GDM1 (cell line): ENCODE data around the gene TLCD2.
"Not testable (repeated sequence)": the region's sequence is repeated elsewhere in the genome, so short reads cannot be mapped to it uniquely, and the experiment has no call there.

Source experiments
- DNase-seq: peaks from one replicate; lab custom pipeline; 2025; lab: John Stamatoyannopoulos, UW

TLCD2 gene

DNA sequence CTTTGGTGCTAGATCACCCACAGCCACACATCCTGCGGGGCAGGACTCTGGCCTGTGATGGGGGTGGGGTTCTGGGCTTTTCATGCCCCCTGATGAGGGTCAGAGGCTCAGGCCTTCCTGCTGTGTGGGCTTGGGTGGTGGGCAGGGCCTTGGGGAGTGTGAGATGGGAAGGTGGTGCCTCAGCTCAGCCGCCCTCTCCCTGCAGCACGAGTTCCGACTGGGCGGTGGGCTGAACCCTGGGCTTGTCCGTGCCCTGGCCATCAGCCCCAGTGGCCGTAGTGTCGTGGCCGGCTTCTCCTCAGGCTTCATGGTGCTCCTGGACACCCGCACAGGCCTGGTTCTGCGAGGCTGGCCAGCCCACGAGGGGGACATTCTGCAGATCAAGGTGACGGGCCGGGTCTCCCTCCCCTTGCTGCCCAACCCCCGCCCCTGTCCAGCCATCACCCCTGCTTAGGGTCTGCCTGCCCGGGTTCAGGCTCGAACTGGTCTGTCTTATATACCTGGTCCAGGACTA is 25.7 kb upstream of the TLCD2 start:
- DNase-seq, result no peak

DNA sequence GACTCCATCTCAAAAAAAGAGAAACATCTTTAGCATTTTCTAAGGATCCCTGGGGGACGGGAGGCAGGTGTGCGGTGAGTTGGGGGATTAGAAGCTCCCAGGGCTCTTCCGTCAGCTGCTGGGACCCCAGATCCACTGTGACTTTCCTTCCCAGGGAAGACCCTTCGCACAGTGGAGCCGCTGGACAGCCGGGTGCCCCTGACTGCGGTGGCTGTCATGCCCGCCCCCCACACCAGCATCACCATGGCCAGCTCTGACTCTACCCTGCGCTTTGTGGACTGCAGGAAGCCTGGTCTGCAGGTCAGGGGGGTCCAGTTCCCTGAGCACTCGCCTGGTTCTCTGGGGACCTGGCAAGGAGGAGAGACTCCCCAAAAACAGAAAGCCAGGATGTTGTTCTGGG is 25.2 kb upstream of the TLCD2 start:
- DNase-seq, result no peak

DNA sequence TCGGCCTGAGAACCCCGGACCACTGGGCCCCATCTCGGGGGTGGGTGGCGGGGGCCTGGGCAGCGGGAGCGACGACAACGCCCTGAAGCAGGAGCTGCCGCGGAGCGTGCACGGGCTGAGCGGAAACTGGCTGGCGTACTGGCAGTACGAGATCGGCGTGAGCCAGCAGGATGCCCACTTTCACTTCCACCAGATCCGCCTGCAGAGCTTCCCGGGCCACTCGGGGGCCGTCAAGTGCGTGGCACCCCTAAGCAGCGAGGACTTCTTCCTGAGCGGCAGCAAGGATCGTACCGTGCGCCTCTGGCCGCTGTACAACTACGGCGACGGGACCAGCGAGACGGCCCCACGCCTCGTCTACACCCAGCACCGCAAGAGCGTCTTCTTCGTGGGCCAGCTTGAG is 23.6 kb upstream of the TLCD2 start:
- DNase-seq, result no peak

DNA sequence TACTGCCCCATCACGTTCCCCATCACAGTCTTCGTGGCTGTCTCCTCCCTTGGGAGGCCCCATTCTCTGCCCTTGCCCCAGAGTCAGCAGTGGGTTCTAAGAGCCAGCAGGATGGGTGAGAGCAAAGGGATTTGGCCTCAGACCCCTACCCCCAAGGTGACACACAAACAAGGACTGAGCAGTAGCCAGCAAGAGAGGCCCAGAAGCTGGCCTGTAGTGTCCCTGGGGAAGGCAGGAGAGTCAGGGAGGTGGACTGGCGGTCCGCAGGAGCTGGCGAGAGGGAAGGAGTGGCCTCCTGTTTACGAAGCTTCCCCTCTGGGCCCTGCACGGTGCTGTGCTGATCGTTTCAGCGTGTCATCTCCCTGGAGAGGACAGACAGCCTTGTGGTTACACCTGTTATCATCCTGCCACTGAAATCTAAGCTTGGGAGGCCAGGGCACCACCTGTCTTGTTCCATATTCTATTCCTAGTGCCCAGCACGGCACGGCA is 22.7 kb upstream of the TLCD2 start:
- DNase-seq, result no peak

DNA sequence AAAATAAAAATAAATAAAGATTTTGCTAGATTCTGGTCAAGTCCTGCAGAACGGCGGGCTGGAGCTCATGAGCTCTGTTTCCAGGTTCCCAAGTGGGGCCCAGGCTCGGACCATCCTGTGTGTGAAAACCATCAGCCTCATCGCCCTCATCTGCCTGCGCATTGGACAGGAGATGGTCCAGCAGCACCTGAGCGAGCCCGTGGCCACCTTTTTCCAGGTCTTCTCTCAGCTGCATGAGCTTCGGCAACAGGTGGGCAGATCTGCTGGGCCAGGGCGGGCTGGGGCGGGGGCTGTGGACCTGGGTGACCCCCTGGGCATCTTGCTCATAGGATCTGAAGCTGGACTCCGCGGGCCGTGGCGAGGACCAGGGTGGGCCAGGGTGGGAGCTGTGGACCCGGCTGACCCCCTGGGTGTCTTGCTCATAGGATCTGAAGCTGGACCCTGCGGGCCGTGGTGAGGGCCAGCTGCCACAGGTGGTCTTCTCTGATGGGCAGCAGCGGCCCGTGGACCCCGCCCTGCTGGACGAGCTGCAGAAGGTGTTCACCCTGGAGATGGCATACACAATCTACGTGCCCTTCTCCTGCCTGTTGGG is 22.2 kb upstream of the TLCD2 start:
- no peak for DNase-seq

DNA sequence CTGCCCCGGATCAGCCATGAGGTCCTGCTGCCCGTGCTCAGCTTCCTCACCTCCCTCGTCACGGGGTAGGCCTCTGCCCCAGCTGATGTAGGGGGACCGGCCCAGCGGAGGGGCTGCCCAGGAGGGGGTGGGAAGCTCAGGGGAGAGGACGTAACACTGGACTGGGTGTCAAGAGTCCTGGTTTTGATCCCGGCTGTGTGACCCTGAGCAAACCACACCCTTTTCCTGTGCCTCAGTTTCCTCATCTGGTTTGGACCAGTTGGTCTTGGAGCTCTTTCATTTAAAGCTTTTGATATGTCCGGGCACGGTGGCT is 21.0 kb upstream of the TLCD2 start:
- DNase-seq, result no peak

DNA sequence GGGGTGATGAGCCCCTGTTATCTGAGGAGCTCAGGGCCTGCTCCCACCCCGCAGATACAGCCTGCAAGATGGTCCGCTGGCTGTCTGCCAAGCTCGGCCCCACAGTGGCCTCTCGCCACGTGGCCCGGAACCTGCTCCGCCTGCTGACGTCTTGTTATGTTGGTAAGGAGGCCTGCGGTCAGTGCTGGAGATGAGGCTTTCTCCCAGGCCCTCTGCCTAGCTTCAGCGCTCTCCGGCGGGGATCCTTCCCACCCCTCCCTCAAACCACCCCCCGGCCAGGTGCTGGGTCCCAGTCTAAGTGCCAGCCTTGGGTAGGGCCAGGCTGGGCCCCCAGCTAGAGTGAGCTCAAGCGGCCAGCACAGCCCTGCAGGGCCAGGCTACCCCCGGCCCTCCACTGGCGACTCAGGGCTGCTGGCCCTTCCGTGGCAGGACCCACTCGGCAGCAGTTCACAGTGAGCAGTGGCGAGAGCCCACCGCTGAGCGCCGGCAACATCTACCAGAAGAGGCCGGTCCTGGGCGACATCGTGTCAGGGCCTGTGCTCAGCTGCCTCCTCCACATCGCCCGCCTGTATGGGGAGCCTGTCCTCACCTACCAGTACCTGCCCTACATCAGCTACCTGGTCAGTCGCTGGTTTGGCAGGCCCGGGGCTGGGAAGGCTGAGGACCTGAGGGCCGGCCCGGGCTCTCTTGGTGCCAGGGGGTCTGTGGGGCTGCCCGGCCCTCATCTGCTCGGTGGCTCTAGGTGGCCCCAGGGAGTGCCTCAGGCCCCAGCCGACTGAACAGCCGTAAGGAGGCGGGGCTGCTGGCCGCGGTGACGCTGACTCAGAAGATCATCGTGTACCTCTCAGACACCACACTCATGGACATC is 20.4 kb upstream of the TLCD2 start:
- no peak for DNase-seq

DNA sequence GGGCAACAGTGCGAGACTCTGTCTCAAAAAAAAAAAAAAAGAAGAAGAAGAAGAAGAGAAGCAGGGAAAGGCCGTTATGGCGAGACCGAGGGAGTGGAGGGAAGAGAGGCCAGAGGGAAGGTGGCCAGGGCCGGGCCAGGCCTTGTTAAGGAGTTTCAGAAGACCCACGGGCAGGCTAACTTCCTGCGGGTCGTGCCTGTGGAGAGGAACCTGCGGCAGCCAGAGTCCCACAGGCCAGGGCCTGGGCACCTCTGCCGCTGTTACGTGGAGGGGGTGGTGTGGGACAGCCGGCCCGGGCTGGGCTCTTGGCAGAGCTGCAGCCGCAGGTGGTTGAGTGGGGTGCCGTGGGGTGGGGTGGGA is 19.8 kb upstream of the TLCD2 start:
- DNase-seq, result no peak

DNA sequence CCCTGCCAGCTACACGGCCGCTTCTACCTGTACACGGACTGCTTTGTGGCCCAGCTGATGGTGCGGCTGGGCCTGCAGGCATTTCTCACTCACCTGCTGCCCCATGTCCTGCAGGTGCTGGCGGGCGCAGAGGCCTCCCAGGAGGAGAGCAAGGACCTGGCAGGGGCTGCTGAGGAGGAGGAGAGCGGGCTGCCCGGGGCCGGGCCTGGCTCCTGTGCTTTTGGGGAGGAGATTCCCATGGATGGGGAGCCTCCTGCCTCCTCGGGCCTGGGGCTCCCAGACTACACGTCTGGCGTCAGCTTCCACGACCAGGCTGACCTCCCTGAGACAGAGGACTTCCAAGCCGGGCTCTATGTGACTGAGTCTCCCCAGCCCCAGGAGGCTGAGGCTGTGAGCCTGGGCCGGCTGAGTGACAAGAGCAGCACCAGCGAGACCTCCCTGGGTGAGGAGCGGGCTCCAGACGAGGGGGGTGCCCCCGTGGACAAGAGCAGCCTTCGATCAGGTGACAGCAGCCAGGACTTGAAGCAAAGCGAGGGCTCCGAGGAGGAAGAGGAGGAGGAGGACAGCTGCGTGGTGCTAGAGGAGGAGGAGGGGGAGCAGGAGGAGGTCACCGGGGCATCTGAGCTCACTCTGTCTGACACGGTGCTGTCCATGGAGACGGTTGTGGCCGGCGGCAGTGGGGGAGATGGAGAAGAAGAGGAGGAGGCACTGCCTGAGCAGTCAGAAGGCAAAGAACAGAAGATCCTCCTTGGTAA is 17.9 kb upstream of the TLCD2 start:
- no peak for DNase-seq

DNA sequence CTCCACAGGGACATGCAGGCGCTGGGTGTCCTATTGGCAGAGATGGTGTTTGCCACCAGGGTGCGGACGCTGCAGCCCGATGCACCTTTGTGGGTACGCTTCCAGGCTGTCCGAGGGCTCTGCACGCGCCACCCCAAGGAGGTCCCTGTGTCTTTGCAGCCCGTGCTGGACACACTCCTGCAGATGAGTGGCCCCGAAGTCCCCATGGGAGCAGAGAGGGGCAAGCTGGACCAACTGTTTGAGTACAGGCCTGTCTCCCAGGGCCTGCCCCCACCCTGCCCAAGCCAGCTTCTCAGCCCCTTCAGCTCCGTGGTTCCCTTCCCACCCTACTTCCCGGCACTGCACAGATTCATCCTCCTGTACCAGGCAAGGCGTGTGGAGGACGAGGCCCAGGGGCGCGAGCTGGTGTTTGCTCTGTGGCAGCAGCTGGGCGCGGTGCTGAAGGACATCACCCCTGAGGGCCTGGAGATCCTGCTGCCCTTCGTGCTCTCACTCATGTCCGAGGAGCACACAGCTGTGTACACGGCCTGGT is 17.1 kb upstream of the TLCD2 start:
- no peak for DNase-seq

DNA sequence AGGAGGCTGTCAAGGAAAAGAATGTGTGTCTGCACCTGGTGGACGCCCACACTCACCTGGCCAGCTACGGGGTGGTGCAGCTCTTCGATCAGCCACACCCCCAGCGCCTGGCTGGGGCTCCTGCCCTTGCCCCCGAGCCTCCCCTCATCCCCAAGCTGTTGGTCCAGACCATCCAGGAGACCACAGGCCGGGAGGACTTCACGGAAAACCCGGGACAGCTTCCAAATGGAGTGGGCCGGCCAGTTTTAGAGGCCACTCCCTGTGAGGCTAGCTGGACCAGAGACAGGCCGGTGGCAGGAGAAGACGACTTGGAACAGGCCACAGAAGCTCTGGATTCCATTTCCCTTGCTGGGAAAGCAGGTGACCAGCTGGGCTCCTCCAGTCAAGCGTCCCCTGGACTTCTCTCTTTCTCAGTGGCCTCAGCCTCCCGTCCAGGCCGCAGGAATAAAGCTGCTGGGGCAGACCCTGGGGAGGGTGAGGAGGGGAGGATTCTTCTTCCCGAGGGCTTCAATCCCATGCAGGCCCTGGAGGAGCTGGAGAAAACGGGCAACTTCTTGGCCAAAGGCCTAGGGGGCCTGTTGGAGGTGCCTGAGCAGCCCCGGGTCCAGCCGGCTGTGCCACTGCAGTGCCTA is 16.6 kb upstream of the TLCD2 start:
- no peak for DNase-seq

DNA sequence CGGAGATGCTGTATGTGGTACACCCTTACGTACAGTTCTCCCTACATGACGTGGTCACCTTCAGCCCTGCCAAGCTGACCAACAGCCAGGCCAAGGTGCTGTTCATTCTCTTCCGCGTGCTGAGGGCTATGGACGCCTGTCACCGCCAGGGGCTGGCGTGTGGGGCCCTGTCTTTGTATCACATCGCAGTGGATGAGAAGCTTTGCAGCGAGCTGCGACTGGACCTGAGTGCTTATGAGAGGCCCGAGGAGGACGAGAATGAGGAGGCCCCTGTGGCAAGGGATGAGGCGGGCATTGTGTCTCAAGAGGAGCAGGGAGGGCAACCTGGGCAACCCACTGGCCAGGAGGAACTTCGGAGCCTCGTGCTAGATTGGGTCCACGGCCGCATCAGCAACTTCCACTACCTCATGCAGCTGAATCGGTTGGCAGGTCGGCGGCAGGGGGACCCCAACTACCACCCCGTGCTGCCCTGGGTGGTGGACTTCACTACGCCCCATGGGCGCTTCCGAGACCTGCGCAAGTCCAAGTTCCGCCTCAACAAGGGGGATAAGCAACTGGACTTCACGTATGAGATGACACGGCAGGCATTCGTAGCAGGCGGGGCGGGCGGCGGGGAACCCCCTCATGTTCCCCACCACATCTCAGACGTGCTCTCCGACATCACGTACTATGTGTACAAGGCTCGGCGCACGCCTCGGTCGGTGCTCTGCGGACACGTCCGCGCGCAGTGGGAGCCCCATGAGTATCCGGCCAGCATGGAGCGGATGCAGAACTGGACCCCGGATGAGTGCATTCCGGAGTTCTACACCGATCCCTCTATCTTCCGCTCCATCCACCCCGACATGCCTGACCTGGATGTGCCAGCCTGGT is 15.7 kb upstream of the TLCD2 start:
- no peak for DNase-seq

DNA sequence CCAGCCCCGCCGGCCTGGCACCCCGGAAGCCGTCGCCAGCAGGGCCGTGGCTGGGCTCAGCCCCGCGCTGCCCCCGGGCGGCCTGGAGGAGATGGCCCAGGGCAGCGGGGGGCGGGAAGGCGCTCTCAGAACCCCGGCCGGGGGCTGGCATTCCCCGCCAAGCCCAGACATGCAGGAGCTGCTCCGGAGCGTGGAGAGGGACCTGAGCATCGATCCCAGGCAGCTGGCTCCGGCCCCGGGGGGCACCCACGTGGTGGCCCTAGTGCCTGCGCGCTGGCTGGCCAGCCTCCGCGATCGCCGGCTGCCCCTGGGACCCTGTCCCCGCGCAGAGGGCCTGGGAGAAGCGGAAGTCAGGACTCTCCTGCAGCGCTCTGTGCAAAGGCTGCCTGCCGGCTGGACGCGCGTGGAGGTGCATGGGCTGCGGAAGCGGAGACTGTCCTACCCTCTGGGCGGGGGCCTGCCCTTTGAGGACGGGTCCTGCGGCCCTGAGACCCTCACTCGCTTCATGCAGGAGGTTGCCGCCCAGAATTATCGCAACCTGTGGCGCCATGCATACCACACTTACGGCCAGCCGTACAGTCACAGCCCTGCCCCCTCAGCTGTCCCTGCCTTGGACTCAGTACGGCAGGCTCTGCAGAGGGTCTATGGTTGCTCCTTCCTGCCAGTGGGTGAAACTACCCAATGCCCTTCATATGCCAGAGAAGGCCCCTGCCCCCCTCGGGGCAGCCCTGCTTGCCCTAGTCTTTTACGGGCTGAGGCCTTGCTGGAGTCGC is 14.9 kb upstream of the TLCD2 start:
- DNase-seq, result no peak

DNA sequence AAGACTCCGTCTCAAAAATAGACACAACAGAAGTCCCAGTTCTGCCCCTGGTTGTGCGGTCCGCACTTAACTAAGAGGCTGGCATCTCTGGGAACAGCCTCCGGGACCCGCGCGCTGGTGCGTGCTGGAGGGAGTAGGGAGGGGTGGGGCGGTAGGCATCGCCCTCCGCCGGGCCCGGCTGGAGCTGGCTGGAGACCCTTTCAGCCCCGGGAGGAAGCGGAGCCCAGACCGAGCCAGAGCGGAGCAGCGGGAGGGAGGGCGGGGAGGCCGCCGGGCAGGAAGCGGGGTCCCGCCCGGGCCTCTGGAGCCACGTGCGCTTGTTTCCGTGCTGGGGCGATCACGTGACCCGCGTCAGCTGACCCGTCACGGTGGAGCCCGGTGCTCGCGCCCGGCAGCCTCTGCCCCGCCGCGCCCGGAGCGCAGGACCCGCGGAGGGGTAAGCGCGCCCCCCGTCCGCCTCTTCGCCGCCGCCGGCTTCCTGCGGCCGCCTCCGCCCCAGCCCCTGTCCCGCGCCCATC is 14.2 kb upstream of the TLCD2 start, which contains the start of gene WDR81:
Gene WDR81, plus strand, starts transcription at position 354 of the 518 bp plus-strand sequence. CDS start 256 bp downstream, outside the sequence.
- peak; percentile 77 for DNase-seq

DNA sequence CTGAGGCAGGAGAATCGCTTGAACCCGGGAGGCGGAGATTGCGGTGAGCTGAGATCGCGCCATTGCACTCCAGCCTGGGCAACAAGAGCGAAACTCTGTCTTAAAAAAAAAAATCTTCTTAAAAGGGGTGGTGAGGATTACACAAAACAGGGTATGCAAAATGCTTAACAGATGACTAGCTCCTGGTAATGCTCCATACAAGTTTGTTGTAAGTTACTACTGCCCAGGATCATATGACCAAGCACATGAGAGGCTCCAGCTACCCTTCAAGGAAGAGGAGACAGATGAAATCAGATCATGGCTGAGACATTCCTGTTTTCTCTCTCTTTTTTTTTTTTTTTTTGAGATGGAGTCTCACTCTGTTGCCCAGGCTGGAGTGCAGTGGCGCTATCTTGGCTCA is 11.8 kb upstream of the TLCD2 start:
- not testable (repeated sequence) for DNase-seq

DNA sequence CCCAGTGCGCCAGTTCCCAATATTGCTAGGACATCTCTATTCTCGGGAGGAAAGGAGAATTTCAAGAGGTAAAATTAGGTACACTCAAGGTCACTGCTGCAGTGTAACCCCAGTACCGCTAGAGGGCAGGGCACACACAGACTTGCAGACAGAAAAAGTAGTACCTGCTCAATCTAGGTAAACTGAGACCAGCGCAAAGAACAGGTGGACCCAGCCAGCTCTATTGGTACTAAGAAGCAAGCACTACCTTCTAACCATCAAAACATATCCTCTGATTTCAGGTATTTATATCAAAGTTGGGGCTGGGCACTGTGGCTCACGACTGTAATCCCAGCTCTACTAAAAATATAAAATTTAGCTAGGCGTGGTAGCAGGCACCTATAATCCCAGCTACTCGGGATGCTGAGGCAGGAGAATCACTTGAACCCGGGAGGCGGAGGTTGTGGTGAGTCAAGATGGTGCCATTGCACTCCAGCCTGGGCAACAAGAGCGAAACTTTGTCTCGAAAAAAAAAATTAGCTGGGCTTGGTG is 10.7 kb upstream of the TLCD2 start:
- DNase-seq, result peak; percentile 45

DNA sequence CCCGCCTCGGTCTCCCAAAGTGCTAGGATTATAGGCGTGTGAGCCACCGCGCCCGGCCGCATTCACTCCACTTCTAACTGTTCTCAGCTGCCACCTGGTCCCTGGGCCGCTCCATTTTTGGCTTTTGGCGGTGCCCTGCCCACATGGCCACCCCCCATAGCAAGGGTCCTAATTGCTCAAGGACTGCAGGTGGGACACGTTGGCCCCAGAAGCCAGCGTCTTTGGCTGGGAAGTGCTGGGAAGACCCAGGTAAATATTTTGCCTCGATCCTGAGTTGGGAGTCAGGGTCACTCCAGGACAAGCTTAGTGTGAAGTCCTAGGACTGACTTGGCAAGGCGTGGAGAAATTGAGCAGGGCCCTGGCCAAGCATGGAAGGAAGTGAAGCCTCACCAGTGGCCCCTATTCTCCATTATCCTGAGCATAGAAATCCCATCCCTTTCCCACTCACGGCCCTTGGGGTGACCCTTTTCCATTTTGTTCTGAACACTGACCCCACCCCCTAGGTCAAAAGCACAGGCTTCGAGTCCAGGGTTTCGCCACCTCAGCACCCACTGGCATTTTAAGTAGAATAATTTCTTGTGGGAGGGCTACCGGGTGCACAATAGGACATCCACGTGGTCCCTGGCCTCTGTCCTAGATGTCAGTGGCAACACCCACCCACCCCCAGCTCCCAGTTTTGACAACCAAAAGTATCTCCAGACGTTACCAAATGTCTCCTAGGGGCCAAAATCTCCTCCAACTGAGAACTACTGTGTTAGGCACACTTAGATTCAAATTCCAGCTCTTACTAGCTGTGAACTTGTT is 8.4 kb upstream of the TLCD2 start:
- DNase-seq, result no peak

DNA sequence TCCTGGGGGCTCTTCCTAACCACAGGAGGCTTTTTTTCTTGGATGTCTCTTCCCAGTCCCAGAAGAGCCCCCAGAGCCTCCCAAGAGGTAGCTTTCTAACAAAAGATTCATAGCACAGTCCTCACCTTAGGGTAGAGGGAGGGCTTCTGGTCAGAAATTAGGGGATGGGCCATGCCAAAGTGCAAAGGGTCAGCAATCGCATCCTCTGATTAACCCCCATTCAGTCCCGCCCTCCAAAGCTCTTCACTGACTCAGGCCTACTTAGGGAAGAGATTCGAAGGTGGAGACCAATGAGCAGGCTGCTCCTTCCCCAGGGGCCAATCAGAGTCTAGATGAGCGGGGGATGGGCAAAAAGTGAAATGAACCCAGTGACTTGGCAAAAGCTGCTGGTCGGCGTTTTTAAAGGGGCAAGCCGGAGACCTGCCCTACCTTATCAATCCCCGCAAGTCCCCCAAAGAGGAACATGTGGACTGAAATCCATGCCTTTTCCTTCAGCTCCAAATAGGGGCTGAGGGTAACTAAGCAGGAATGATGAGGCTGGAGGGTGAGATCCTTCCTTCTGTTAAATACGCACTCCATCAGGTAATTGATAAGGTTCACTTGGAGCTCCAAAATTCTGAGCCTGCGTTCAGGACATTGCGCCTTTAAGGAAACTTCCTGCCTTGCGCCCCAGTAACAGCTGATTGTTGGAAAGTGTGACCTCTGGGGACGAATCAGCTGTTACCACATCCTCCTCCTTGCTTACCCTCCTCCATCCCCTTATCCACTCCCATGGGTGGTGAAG is 6.9 kb upstream of the TLCD2 start:
- DNase-seq, result peak; percentile 93
